ENCODE data around the gene MCAT. TPM values are rescaled to one million over a fixed set of nuclear protein-coding genes. Genes with fewer than 3 reads are reported as not detected.

The MCAT gene
- total RNA-seq, 1 experiment from 2014 or later = 16.3 TPM

DNA sequence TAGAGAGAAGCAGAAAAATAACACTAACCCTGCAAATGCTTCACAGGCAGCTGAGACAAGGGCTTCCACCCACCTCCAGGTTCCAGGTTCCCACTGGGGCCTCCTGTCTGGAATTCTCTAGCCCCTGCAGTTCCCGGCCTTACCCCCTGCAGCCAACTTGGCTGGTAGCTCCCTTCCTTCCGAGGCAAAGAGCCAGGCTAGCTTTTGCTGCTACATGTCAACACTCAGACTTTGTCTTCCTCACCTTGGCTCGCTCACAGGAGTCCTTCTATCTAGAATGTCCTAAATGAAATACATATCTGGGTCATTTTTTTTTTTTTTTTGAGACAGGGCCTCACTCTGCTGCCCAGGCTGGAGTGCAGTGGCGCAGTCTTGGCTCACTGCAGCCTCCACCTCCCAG, 44.1 kb downstream of the MCAT start:
- DNase-seq (ENCODE audit: low read depth, low spot score) = no peak
- in situ Hi-C loops (cut with HindIII; ENCODE audit: low pct_unique_long_range_greater_than_20kb, low sequenced_read_pairs) (no loop called here), intact Hi-C loops (cut with micrococcal nuclease; ENCODE audit: unreplicated experiment) (no loop called here)
- ATAC-seq = no peak
- no TSS peak for BruUV-seq (replicated peaks)
- ChIA-PET POLR2A (no interaction called here), CTCF (no interaction called here)
- Histone ChIP-seq H3K36me3 (ENCODE audit: control insufficient read depth, insufficient read depth, low read length) (no peaks in the 10 kb centered on the region), H3K27ac (ENCODE audit: low read length) (no peak overlapping the region), H3K4me3 (ENCODE audit: low read depth in 2 of 2, low read length in 2 of 2) (no peak overlapping the region), H3K27me3 (ENCODE audit: control insufficient read depth, insufficient read depth, low read length) (no peaks in the 10 kb centered on the region), H3K9me3 (ENCODE audit: control insufficient read depth, insufficient read depth, low read depth, low read length) (no peaks in the 10 kb centered on the region), H3K4me1 (ENCODE audit: control insufficient read depth, insufficient read depth, low read length) (no peaks in the 10 kb centered on the region)
- TF ChIP-seq, protein P1, sequence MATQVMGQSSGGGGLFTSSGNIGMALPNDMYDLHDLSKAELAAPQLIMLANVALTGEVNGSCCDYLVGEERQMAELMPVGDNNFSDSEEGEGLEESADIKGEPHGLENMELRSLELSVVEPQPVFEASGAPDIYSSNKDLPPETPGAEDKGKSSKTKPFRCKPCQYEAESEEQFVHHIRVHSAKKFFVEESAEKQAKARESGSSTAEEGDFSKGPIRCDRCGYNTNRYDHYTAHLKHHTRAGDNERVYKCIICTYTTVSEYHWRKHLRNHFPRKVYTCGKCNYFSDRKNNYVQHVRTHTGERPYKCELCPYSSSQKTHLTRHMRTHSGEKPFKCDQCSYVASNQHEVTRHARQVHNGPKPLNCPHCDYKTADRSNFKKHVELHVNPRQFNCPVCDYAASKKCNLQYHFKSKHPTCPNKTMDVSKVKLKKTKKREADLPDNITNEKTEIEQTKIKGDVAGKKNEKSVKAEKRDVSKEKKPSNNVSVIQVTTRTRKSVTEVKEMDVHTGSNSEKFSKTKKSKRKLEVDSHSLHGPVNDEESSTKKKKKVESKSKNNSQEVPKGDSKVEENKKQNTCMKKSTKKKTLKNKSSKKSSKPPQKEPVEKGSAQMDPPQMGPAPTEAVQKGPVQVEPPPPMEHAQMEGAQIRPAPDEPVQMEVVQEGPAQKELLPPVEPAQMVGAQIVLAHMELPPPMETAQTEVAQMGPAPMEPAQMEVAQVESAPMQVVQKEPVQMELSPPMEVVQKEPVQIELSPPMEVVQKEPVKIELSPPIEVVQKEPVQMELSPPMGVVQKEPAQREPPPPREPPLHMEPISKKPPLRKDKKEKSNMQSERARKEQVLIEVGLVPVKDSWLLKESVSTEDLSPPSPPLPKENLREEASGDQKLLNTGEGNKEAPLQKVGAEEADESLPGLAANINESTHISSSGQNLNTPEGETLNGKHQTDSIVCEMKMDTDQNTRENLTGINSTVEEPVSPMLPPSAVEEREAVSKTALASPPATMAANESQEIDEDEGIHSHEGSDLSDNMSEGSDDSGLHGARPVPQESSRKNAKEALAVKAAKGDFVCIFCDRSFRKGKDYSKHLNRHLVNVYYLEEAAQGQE (IDR thresholded peaks at IDR 0.05; ENCODE audit: insufficient read depth in 1 of 2, low read depth in 2 of 2, low read length in 1 of 2) = no peak
- TF ChIP-seq POLR2AphosphoS5 (IDR thresholded peaks at IDR 0.05; ENCODE audit: low read depth, low read length) = no peak
- TF ChIP-seq, protein P2, sequence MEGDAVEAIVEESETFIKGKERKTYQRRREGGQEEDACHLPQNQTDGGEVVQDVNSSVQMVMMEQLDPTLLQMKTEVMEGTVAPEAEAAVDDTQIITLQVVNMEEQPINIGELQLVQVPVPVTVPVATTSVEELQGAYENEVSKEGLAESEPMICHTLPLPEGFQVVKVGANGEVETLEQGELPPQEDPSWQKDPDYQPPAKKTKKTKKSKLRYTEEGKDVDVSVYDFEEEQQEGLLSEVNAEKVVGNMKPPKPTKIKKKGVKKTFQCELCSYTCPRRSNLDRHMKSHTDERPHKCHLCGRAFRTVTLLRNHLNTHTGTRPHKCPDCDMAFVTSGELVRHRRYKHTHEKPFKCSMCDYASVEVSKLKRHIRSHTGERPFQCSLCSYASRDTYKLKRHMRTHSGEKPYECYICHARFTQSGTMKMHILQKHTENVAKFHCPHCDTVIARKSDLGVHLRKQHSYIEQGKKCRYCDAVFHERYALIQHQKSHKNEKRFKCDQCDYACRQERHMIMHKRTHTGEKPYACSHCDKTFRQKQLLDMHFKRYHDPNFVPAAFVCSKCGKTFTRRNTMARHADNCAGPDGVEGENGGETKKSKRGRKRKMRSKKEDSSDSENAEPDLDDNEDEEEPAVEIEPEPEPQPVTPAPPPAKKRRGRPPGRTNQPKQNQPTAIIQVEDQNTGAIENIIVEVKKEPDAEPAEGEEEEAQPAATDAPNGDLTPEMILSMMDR (IDR thresholded peaks at IDR 0.05) = no peak
- TF ChIP-seq SIN3A (IDR thresholded peaks at IDR 0.05; ENCODE audit: borderline replicate concordance, insufficient read depth, low read depth, low read length) = no peak
- no peak for TF ChIP-seq TCF7L2 (IDR thresholded peaks at IDR 0.05; ENCODE audit: low read depth, low read length)

DNA sequence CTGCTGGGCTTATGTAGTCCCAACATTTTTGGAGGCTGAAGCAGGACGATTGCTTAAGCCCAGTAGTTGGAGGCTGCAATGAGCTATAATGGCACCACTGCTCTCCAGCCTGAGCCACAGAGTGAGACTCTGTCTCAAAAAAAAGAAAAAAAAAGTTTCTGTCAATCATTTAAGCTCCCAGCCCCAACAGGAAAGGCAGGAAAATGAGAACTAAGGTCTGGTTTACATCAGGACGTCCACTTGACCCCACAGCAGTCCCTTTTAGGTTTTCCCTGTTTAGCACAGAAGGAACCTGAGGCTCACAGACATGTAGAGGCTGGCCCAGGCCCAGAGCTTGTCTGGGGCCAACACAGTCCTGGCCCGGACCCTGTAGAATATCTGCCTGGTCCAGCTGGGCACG, 44.8 kb downstream of the MCAT start:
- ChIA-PET CTCF (no interaction called here), POLR2A (no interaction called here)
- H3K9me3 ChIP-seq (ENCODE audit: control insufficient read depth, insufficient read depth, low read depth, low read length) = no peaks in the 10 kb centered on the region
- H3K36me3 ChIP-seq (ENCODE audit: control insufficient read depth, insufficient read depth, low read length) = no peaks in the 10 kb centered on the region
- no peak overlapping the region for H3K27ac ChIP-seq (ENCODE audit: low read length)
- no peaks in the 10 kb centered on the region for H3K27me3 ChIP-seq (ENCODE audit: control insufficient read depth, insufficient read depth, low read length)
- TF ChIP-seq SIN3A (IDR thresholded peaks at IDR 0.05; ENCODE audit: borderline replicate concordance, insufficient read depth, low read depth, low read length) (no peak), TCF7L2 (IDR thresholded peaks at IDR 0.05; ENCODE audit: low read depth, low read length) (no peak), POLR2AphosphoS5 (IDR thresholded peaks at IDR 0.05; ENCODE audit: low read depth, low read length) (no peak)
- TF ChIP-seq, protein P1 (IDR thresholded peaks at IDR 0.05; ENCODE audit: insufficient read depth in 1 of 2, low read depth in 2 of 2, low read length in 1 of 2) = no peak
- TF ChIP-seq, protein P2 (IDR thresholded peaks at IDR 0.05) = no peak
- in situ Hi-C loops (cut with HindIII; ENCODE audit: low pct_unique_long_range_greater_than_20kb, low sequenced_read_pairs) (no loop called here), intact Hi-C loops (cut with micrococcal nuclease; ENCODE audit: unreplicated experiment) (no loop called here)
- BruUV-seq (replicated peaks) = no TSS peak
- no peaks in the 10 kb centered on the region for H3K4me1 ChIP-seq (ENCODE audit: control insufficient read depth, insufficient read depth, low read length)
- ATAC-seq (no peak), DNase-seq (ENCODE audit: low read depth, low spot score) (no peak)
- H3K4me3 ChIP-seq (ENCODE audit: low read depth in 2 of 2, low read length in 2 of 2) = no peak overlapping the region
